Stomach smooth muscle (tissue), 2 donors: ENCODE results near the gene CSNK1D.
"Not testable (repeated sequence)": the region's sequence is repeated elsewhere in the genome, so short reads cannot be mapped to it uniquely, and the experiment has no call there.

Experiments
- H3K27ac ChIP-seq: one replicate; pipeline ENCODE4 v1.7.0; 2013; ENCODE audit warnings: mild to moderate bottlenecking, low read length, inconsistent platforms
- H3K27me3 ChIP-seq, 2 donors: one replicate each; pipeline ENCODE4 v1.7.0; 2013; ENCODE audit warnings: low read length in 2 of 2; ENCODE audit not compliant: insufficient read depth in 2 of 2, control insufficient read depth in 1 of 2
- H3K36me3 ChIP-seq, 2 donors: one replicate each; pipeline ENCODE4 v1.7.0; 2013; ENCODE audit warnings: low read length in 2 of 2; ENCODE audit not compliant: control insufficient read depth in 2 of 2, insufficient read depth in 2 of 2
- H3K4me1 ChIP-seq: one replicate; pipeline ENCODE4 v1.7.0; 2013; ENCODE audit warnings: low read length; ENCODE audit not compliant: control insufficient read depth, insufficient read depth
- H3K4me3 ChIP-seq, 2 donors: one replicate each; pipeline ENCODE4 v1.7.0; 2013; ENCODE audit warnings: low read length in 2 of 2
- H3K9ac ChIP-seq, 2 donors: one replicate each; pipeline ENCODE4 v1.7.0; 2013; ENCODE audit warnings: low read length in 2 of 2, mild to moderate bottlenecking in 1 of 2
- H3K9me3 ChIP-seq, 2 donors: one replicate each; pipeline ENCODE4 v1.7.0; 2013; ENCODE audit warnings: low read length in 2 of 2; ENCODE audit not compliant: control insufficient read depth in 2 of 2
- donor health status: healthy.
- donor health status: Pancreatic carcinoma.

CSNK1D gene

DNA sequence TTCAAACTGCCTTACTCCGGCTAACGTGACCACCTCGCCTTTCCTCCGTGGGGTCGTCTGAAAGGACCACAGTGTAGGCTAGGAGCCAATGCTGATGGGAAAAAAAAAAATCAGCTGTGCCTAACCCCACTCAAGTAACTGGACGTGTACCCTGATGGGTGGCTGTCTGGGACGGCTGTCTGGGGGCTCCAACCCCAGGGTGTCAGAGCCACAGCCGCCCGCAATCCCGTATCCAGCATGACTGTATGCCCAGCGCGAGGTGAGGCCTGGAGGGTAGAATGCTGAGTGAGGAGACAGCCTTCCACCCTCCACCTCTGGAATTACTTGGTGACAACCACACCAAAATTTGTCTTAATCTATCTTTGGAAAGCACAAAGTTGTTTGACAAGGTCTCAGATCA is 2.8 kb downstream of the CSNK1D start:
- Histone ChIP-seq H3K36me3 (peaks cover 15 to 21% of the 10 kb centered on the region in 2 donors), H3K9me3 (no peaks in the 10 kb centered on the region), H3K27me3 (no peaks in the 10 kb centered on the region), H3K27ac (no peak overlapping the region), H3K9ac (no peak overlapping the region), H3K4me3 (no peak overlapping the region), H3K4me1 (peaks cover 72% of the 10 kb centered on the region)

DNA sequence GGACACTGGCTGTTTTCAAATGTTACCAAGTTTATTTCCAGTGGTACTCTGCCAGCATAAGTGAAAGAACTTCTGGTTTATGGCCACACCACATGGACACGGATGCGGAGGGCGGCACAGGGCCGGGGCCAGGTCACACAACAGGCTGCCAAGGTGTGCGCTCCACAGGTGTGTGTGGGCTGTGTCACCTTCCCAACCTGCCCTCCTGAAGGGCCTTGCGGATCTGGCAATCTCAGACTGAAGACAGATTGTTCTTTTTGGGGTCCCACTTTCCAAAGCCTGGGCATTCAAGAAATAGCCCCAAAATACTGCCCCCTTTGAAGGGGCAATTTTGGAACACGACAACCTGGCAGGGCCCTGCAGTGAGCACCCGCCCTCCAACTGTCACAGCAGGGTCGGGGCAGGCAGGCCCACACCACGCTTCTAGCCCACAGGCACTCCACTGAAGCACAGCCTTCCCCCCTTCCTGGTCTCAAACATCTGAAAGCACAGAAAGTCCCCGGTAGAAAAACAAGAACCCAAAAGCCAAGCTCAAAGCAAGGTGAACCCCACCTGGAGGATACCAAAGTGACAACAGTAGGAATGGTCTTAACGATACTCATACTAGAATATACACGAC is 3.5 kb downstream of the CSNK1D start:
- Histone ChIP-seq H3K4me3 (no peak overlapping the region), H3K4me1 (peaks cover 71% of the 10 kb centered on the region), H3K9ac (no peak overlapping the region), H3K36me3 (peaks cover 21 to 27% of the 10 kb centered on the region in 2 donors), H3K27ac (peak overlapping the region; percentile 95), H3K27me3 (no peaks in the 10 kb centered on the region), H3K9me3 (no peaks in the 10 kb centered on the region)

GRCh38 chr17:82269138-82269881 is 4.2 kb downstream of the CSNK1D start:
- no peak overlapping the region for H3K9ac ChIP-seq
- peaks cover 24 to 30% of the 10 kb centered on the region in 2 donors for H3K36me3 ChIP-seq
- H3K4me3 ChIP-seq, result no peak overlapping the region
- peaks cover 65% of the 10 kb centered on the region for H3K4me1 ChIP-seq
- peak overlapping the region; percentile 95 for H3K27ac ChIP-seq
- no peaks in the 10 kb centered on the region for H3K27me3 ChIP-seq
- no peaks in the 10 kb centered on the region for H3K9me3 ChIP-seq

DNA sequence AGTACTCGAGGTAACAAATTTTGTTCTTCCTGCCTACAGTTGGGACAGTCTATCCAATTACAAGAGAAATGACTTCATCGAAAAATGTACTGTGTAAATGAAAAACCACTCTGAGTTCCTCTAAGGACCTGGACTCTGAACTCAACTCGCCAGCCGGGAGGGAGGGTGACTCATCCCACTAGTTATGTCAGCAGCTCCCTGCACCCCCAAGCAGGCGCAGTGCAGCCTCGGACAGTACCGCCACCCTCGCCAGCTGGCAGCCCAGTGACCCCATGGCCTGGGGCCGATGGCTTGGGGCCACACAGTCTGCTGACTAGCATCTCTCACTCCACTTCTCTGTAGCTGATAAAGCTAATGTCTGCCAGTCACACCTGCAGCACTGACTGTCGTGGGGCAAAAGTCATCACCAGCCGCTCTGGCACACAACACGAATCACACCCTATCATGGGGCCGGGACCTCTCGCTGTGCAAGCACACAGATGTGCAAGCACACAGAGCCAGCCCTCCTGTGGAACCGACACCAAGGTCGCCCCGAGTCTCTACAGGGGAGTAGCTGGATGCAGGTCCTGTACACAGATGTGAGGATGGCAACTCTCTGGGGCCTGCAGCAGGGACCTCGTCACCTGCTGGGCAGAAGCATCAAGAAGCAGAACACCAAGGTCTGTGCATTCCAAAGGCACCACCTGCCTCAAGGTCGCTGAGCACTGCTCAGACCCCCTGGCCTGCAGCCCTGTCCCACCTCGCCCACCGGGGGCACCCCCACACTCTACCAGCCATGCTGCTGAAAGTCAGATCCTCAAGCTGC is 5.7 kb downstream of the CSNK1D start:
- Histone ChIP-seq H3K4me1 (peaks cover 61% of the 10 kb centered on the region), H3K36me3 (peaks cover 36 to 44% of the 10 kb centered on the region in 2 donors), H3K9me3 (no peaks in the 10 kb centered on the region), H3K27ac (peak overlapping the region; percentile 95), H3K4me3 (peak overlapping the region; percentile 54 to 72), H3K9ac (peak overlapping the region; percentile 77 to 81), H3K27me3 (no peaks in the 10 kb centered on the region)

GRCh38 chr17:82266142-82266541 is 7.4 kb downstream of the CSNK1D start:
- peaks cover 42 to 50% of the 10 kb centered on the region in 2 donors for H3K36me3 ChIP-seq
- no peaks in the 10 kb centered on the region for H3K9me3 ChIP-seq
- no peaks in the 10 kb centered on the region for H3K27me3 ChIP-seq
- no peak overlapping the region for H3K9ac ChIP-seq
- peak overlapping the region in 1 of 2 donors; percentile 8 for H3K4me3 ChIP-seq
- peak overlapping the region; percentile 95 for H3K27ac ChIP-seq
- H3K4me1 ChIP-seq, result peaks cover 49% of the 10 kb centered on the region

DNA sequence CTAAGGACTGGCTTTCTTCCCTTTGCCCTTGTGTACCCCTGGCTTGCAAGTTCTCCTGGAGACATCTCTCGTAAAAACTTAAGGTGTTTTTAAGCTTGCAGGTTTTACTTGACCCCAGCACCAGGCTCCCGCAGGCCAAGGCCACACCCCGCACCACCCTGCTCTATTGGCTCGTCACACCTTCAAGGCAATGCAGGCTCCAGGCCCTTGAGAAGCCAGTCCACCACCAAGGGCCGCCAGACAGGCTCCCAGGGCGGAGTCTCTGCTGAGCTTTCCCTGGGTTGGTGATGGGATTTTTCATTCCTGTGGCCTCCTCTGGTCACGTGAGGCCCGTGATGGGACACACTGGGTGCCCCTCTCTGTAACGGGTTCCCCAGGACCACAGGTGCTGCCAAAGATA is 9.9 kb downstream of the CSNK1D start:
- Histone ChIP-seq H3K27me3 (no peaks in the 10 kb centered on the region), H3K9me3 (no peaks in the 10 kb centered on the region), H3K4me3 (no peak overlapping the region), H3K27ac (no peak overlapping the region), H3K9ac (no peak overlapping the region), H3K36me3 (peaks cover 66 to 67% of the 10 kb centered on the region in 2 donors), H3K4me1 (peaks cover 24% of the 10 kb centered on the region)

DNA sequence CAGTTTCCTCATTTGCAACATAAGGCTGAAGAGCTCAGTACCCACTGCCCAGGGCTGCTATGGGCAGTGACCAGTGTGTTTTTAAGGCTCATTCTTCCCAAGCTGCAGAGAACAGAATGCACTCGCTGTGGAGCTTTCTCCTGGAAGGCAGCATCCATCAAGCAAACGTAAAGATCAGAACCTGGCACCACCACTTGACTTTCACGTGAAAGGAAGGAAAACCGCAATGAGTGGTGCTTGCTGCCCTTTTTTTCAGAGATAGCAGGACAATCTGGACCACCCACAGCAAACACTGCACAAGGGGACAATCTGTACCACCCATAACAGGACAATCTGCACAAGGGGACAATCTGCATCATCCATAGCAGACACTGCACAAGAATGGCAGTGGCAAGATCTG is 11.2 kb downstream of the CSNK1D start:
- Histone ChIP-seq H3K27ac (no peak overlapping the region), H3K4me1 (peaks cover 16% of the 10 kb centered on the region), H3K9ac (no peak overlapping the region), H3K9me3 (no peaks in the 10 kb centered on the region), H3K36me3 (peaks cover 69 to 74% of the 10 kb centered on the region in 2 donors), H3K4me3 (no peak overlapping the region), H3K27me3 (no peaks in the 10 kb centered on the region)

- H3K4me3 ChIP-seq, H3K4me1 ChIP-seq, H3K9ac ChIP-seq, H3K27me3 ChIP-seq, H3K9me3 ChIP-seq, H3K27ac ChIP-seq: not testable (repeated sequence)
- H3K36me3 ChIP-seq, result peaks cover 67 to 71% of the 10 kb centered on the region in 2 donors
Observed at GRCh38 chr17:82259972-82260961, 13.2 kb downstream of the CSNK1D start.

DNA sequence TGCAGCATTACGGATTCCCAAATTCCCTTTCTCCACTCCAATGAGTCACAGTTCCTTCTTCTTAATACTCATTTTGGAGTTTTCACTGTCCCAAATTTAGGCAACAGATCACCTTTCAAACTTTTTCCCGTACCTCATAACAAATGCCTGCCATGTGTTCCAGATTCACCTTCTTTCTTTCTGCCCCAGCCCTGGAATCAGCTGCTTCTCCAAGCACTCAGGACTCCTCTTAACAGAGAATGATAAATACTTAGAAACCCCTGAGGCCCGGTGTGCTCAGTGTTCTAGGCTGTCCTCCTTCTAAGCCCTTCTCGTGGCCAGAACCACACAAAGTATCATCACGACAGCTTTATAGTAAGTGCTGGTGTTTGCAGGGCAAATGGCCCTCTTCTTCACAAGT is 14.9 kb downstream of the CSNK1D start:
- Histone ChIP-seq H3K27ac (no peak overlapping the region), H3K9me3 (no peaks in the 10 kb centered on the region), H3K36me3 (peaks cover 57 to 60% of the 10 kb centered on the region in 2 donors), H3K27me3 (no peaks in the 10 kb centered on the region), H3K4me3 (no peak overlapping the region), H3K4me1 (peaks cover 4% of the 10 kb centered on the region), H3K9ac (no peak overlapping the region)

DNA sequence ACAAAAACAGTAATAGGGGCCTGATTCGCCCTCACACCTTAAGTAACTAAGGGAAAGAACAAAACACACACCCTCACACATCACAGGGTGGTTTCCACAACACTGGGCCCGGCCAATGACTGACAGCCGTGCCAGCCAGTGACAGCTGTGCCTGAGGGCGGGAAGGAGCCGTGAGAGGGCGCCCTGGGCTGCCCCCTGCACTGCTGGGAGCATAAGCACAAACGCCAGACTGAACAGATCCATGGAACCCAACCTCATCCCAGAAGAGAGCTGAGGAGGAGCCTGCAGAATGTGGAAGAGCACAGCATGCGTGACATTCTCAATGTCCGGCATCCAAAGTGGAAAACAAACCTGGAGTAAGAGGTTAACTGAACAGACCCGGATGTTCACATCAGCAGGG is 16.0 kb downstream of the CSNK1D start:
- Histone ChIP-seq H3K4me3 (no peak overlapping the region), H3K27ac (peak overlapping the region; percentile 24), H3K9me3 (no peaks in the 10 kb centered on the region)

More for the DNA sequence above, 16.0 kb downstream of the CSNK1D start:
- Histone ChIP-seq H3K36me3 (peaks cover 62 to 63% of the 10 kb centered on the region in 2 donors), H3K9ac (no peak overlapping the region), H3K4me1 (peaks cover 3% of the 10 kb centered on the region), H3K27me3 (no peaks in the 10 kb centered on the region)
